Natural killer cell (primary cell): ENCODE data around the gene GNG12. TPM values are rescaled to one million over a fixed set of nuclear protein-coding genes. Genes with fewer than 3 reads are reported as not detected.
"Not testable (repeated sequence)": the region's sequence is repeated elsewhere in the genome, so short reads cannot be mapped to it uniquely, and the experiment has no call there.

Experiments
- ATAC-seq, 3 donors: fragments of 150-1000 bp in 2 of 3; fragments of 200-7000 bp in 1 of 3; cut with Tn5 transposase; 1 replicate in 1 of 3; 2 replicates in 2 of 3; pipeline ENCODE4 v1.10.0; 2021; ENCODE audit warnings: mild to moderate bottlenecking in 2 of 3, moderate library complexity in 2 of 3
- DNase-seq, 2 donors: peaks; one replicate each; pipeline versions ENCODE4 v3.0.0 to v3.0.0-alpha.2; 2013 to 2021; ENCODE audit warnings: mixed read lengths in 1 of 2
- H3K27ac ChIP-seq: one replicate; pipeline ENCODE4 v1.5.1; 2013; ENCODE audit warnings: mild to moderate bottlenecking, low read length
- H3K27me3 ChIP-seq: one replicate; pipeline ENCODE4 v1.6.1; 2013; ENCODE audit warnings: low read length; ENCODE audit not compliant: control insufficient read depth, insufficient read depth
- H3K36me3 ChIP-seq: one replicate; pipeline ENCODE4 v1.6.1; 2013; ENCODE audit warnings: low read length; ENCODE audit not compliant: control insufficient read depth, insufficient read depth
- H3K4me1 ChIP-seq: one replicate; pipeline ENCODE4 v1.6.1; 2013; ENCODE audit warnings: low read length; ENCODE audit not compliant: control insufficient read depth, insufficient read depth
- H3K4me3 ChIP-seq: one replicate; pipeline ENCODE4 v1.5.1; 2013; ENCODE audit warnings: low read length
- H3K9me3 ChIP-seq: one replicate; pipeline ENCODE4 v1.6.1; 2013; ENCODE audit warnings: low read length; ENCODE audit not compliant: control insufficient read depth, insufficient read depth
- H3K27ac Mint-ChIP-seq, 2 donors: one replicate each; pipeline ENCODE4 v1.8.0; 2022; ENCODE audit warnings: mild to moderate bottlenecking in 2 of 2, mixed read lengths in 2 of 2, moderate library complexity in 1 of 2
- H3K27me3 Mint-ChIP-seq, 2 donors: one replicate each; pipeline ENCODE4 v1.8.0; 2022; ENCODE audit warnings: low read depth in 2 of 2, mixed read lengths in 2 of 2
- H3K36me3 Mint-ChIP-seq: one replicate; pipeline ENCODE4 v1.8.0; 2022; ENCODE audit warnings: mixed read lengths
- H3K4me1 Mint-ChIP-seq, 2 donors: one replicate each; pipeline ENCODE4 v1.8.0; 2022; ENCODE audit warnings: mixed read lengths in 2 of 2
- H3K4me3 Mint-ChIP-seq: one replicate; pipeline ENCODE4 v1.8.0; 2022; ENCODE audit warnings: mild to moderate bottlenecking, moderate library complexity, mixed read lengths
- H3K9me3 Mint-ChIP-seq, 2 donors: one replicate each; pipeline ENCODE4 v1.8.0; 2022; ENCODE audit warnings: mixed read lengths in 2 of 2
- WGBS: methylation state at CpG from one replicate; pipeline ENCODE4 v1.1.7; 2013; ENCODE audit warnings: missing lambda C conversion rate; ENCODE audit not compliant: insufficient coverage; 5-methylcytosine and 5-hydroxymethylcytosine counted together
- intact Hi-C: fragments of 100-400 bp; cut with micrococcal nuclease; formaldehyde crosslinking; loops from one replicate; pipeline ENCODE4 v1.14.2; 2022
- total RNA-seq, 4 donors: library from RNA; stranded (reverse); fragments of 120-200 nt in 1 of 4; gene quantifications; one replicate each; pipeline versions ENCODE4 v1.2.3 to v1.2.4, GENCODE V29; 2013 to 2022
- TF ChIP-seq, protein P1 (sequence below): fragments of 200-600 bp; IDR thresholded peaks from one replicate; pipeline ENCODE4 v1.8.0; 2022; ENCODE audit warnings: antibody characterized with exemption

Gene GNG12
- total RNA-seq, 3 donors from 2014 or later (not counting 1 experiment from before 2014, with no cell fraction given), result not detected

GRCh38 chr1:67662884-67663283, 170.4 kb downstream of the GNG12 start:
- no peaks in the 10 kb centered on the region for H3K4me1 ChIP-seq
- no peak overlapping the region for H3K4me3 ChIP-seq
- WGBS, result 60% methylated on average over 2 of the region's 6 CpGs
- H3K36me3 ChIP-seq, result no peaks in the 10 kb centered on the region
- no peaks in the 10 kb centered on the region for H3K9me3 ChIP-seq
- Mint-ChIP-seq H3K27ac (no peak overlapping the region), H3K4me3 (no peak overlapping the region), H3K36me3 (no peaks in the 10 kb centered on the region), H3K9me3 (no peaks in the 10 kb centered on the region), H3K27me3 (peaks cover 26 to 48% of the 10 kb centered on the region in 2 donors), H3K4me1 (no peaks in the 10 kb centered on the region)
- no peak for DNase-seq
- TF ChIP-seq, protein P1, sequence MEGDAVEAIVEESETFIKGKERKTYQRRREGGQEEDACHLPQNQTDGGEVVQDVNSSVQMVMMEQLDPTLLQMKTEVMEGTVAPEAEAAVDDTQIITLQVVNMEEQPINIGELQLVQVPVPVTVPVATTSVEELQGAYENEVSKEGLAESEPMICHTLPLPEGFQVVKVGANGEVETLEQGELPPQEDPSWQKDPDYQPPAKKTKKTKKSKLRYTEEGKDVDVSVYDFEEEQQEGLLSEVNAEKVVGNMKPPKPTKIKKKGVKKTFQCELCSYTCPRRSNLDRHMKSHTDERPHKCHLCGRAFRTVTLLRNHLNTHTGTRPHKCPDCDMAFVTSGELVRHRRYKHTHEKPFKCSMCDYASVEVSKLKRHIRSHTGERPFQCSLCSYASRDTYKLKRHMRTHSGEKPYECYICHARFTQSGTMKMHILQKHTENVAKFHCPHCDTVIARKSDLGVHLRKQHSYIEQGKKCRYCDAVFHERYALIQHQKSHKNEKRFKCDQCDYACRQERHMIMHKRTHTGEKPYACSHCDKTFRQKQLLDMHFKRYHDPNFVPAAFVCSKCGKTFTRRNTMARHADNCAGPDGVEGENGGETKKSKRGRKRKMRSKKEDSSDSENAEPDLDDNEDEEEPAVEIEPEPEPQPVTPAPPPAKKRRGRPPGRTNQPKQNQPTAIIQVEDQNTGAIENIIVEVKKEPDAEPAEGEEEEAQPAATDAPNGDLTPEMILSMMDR, result no peak
- intact Hi-C loops, result no loop called here
- no peak overlapping the region for H3K27ac ChIP-seq
- ATAC-seq, result no peak
- H3K27me3 ChIP-seq, result peaks cover 2% of the 10 kb centered on the region

DNA sequence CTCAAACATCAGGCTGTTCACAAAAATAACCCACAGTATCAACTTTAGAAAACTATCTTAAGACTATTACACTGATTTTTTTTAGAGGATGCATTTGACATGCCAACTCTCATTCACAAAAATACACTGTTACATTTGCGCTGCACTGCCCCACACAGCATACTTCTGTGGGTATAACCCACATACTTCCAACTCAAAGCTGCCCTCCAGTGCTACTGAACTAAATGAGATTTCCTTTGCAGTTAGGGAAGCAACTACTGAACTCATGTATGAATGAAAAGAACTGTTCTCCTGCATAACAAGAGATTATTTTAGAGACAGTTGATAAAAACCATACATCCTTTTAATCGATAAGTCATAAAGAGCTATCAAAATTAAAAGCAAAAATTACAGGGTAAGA, 174.0 kb downstream of the GNG12 start:
- H3K9me3 Mint-ChIP-seq, result no peaks in the 10 kb centered on the region
- Histone ChIP-seq H3K4me3 (no peak overlapping the region), H3K4me1 (no peaks in the 10 kb centered on the region), H3K27ac (no peak overlapping the region), H3K27me3 (peaks cover 2% of the 10 kb centered on the region), H3K36me3 (no peaks in the 10 kb centered on the region), H3K9me3 (no peaks in the 10 kb centered on the region)
- no peak for DNase-seq
- 88% methylated on average over 1 of the region's 2 CpGs for WGBS
- TF ChIP-seq, protein P1, result no peak
- no peaks in the 10 kb centered on the region for H3K36me3 Mint-ChIP-seq
- intact Hi-C loops, result no loop called here
- H3K4me1 Mint-ChIP-seq, result no peaks in the 10 kb centered on the region
- no peak for ATAC-seq
- no peak overlapping the region for H3K4me3 Mint-ChIP-seq
- no peak overlapping the region for H3K27ac Mint-ChIP-seq
- H3K27me3 Mint-ChIP-seq, result peaks cover 28 to 38% of the 10 kb centered on the region in 2 donors

DNA sequence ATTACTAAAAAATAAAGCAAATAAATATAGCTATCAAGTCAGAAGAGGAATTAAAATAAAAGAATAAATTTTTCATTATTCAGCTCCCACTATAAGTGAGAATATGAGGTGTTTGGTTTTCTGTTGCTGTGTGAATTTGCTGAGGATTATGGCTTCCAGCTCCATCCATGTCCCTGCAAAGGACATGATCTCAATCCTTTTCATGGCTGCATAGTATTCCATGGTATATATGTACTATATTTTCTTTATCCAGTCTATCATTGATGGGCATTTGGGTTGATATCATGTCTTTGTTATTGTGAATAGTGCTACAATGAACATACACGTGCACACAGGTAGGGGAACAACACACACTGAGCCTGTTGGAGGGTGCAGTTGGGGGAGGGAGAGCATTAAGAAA, 176.1 kb downstream of the GNG12 start:
- 100% methylated on average over 1 of the region's 1 CpG for WGBS
- H3K9me3 ChIP-seq, H3K27ac ChIP-seq, ATAC-seq, intact Hi-C loops, H3K4me3 ChIP-seq, H3K27ac Mint-ChIP-seq, DNase-seq, H3K4me3 Mint-ChIP-seq, H3K9me3 Mint-ChIP-seq, H3K27me3 ChIP-seq, H3K36me3 ChIP-seq, H3K36me3 Mint-ChIP-seq, H3K4me1 Mint-ChIP-seq, H3K4me1 ChIP-seq: not testable (repeated sequence)
- peaks cover 26 to 37% of the 10 kb centered on the region in 2 donors for H3K27me3 Mint-ChIP-seq

- H3K27me3 ChIP-seq, result no peaks in the 10 kb centered on the region
- 50% methylated on average over 1 of the region's 2 CpGs for WGBS
- Mint-ChIP-seq H3K27ac (no peak overlapping the region), H3K4me1 (no peaks in the 10 kb centered on the region), H3K9me3 (no peaks in the 10 kb centered on the region), H3K27me3 (peaks cover 21 to 32% of the 10 kb centered on the region in 2 donors), H3K4me3 (no peak overlapping the region), H3K36me3 (no peaks in the 10 kb centered on the region)
- no peak for ATAC-seq
- H3K9me3 ChIP-seq, result no peaks in the 10 kb centered on the region
- DNase-seq, result no peak
- no peak overlapping the region for H3K27ac ChIP-seq
- intact Hi-C loops, result no loop called here
- no peak overlapping the region for H3K4me3 ChIP-seq
- TF ChIP-seq, protein P1, result no peak
- no peaks in the 10 kb centered on the region for H3K36me3 ChIP-seq
- no peaks in the 10 kb centered on the region for H3K4me1 ChIP-seq
Measured at GRCh38 chr1:67655581-67655980, 177.7 kb downstream of the GNG12 start.
